Central memory CD4-positive, alpha-beta T cell (primary cell): ENCODE data around the gene ATAD3B.
"Not testable (repeated sequence)": the region's sequence is repeated elsewhere in the genome, so short reads cannot be mapped to it uniquely, and the experiment has no call there.

ENCODE experiments used
- DNase-seq: peaks from one replicate; pipeline ENCODE4 v3.0.0; 2022

ATAD3B gene

DNA sequence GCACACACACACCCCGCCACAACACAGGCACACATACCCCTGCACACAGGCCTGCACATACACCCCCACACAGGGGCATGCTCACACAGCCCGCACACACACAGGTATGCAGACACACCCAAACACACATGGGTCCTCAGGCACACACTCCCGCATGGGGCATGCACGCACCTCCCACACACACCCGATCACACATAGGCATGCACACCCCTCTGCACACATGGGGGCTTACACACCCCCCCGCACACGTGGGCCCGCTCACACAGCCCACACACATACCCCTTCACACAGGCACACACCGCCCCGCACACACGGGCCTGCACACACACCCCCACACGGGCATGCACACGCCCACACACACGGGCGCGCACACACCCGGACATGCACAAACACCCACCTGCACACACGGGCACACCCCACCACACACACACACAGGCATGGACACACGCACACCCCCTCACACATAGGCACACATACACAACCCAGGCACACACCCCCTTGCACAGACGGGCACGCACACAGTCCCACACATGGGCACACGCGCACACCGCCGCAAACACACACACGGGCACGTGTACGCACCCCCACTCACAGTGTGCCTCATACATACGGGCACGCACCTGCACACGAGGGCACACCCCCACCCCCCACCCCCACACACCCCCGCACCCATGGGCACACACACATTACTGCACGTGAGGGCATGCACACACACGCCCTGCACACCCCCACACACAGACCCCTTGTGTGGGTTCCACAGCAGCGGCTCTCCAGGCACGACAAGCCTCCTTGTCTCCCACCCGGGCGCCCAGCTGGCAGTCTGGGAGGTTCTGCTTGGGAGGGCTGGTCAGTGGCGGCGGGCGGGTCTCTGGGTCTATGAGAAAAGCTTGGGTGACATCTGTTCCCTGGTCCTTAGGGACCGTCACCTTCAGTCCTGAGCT lies 8.3 kb downstream of the ATAD3B start:
- no peak for DNase-seq

DNA sequence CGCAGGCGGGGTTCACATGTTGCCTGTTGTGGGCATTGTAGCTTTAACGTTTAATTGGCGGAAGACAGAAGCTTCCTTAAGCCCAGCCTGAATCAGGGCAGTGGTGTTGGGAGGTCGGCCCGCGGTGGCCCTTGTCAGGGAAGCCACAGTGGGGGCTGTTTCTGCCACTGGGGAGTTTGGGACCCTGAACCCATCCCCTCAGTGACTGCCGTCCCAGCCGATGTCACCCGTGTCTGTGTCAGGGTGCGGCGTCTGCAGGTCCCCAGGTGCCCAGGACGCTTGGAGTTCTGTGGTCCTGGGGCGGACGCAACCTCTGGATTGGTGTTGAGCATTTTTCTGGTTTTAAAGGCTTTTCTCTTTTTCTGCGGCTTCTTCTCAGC lies 8.9 kb downstream of the ATAD3B start:
- not testable (repeated sequence) for DNase-seq

DNA sequence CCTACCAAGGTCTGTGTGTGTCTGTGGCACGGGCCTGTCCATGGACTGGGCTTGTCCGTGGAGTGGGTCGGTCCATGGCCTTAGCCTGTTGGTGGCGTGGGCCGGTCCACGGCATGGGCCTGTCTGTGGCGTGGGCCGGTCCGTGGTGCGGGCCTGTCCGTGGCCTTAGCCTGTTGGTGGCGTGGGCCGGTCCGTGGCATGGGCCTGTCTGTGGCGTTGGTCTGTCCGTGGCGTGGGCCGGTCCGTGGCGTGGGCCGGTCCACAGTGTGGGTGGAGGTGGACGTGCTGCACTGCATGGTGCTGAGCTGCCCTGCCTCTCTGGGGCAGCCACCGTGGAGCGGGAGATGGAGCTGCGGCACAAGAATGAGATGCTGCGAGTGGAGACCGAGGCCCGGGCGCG lies 10.2 kb downstream of the ATAD3B start:
- not testable (repeated sequence) for DNase-seq

DNA sequence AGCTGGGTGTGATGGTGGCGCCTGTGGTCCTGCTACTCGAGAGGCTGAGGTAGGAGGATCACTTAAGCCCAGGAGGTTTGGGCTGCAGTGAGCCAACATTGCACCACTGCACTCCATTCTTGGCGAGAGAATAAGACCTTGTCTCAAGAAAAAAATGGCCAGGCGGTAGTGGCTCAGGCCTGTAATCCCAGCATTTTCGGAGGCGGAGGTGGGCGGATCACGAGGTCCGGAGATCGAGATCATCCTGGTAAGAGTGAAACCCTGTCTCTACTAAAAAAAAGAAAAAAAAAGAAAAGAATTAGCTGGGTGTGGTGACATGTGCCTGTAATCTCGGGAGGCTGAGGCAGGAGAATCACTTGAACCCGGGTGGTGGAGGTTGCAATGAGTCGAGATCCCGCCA lies 11.3 kb downstream of the ATAD3B start:
- no peak for DNase-seq

DNA sequence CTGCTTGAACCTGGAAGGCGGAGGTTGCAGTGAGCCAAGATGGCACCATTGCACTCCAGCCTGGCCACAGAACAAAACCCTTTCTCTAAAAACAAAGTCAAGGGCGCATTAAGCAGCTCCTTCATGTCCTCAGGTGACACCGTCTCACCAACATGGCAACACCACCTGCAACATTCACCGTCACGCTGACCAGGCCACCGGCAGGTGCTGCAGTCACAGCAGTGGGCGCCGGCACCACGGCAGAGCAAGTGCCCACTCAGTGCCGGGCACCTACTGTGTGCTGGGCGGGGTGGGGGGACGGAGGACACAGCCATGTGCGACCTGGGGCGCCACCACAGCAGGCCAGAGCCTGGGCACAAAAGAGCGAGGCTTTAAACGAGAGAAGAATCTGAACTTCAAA lies 12.1 kb downstream of the ATAD3B start:
- no peak for DNase-seq

DNA sequence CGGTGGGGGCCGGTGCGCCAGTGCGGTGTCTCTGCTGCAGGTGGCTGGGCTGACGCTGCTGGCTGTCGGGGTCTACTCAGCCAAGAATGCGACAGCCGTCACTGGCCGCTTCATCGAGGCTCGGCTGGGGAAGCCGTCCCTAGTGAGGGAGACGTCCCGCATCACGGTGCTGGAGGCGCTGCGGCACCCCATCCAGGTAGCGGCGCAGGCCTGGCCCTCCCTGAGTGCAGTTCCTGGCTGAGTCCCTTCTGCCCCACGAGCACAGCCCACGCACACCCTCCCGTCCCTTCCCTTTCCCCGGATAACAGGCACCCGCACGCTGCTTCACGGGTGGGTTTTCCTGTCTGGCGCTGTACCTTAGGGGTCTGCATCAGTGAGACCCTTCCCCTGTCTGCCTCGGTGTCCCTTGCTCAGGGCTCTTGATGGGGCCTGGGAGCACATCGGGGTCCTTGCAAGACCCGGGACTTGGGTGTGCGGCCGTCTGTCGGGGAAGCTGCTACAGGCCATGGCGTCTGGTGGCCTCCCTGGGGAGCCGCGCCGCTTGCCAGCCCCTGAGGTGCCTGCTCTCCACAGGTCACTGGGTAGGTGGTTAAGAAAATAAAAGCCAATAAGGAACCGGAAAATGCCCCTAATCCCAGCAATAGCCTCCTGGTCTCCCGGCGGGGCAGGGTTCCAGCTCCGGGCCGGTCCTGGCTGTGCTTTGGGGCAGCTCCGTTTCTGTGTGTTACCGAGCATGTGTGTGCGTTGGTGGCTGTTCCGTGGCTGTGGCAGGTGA lies 13.6 kb downstream of the ATAD3B start:
- DNase-seq, result not testable (repeated sequence)

DNA sequence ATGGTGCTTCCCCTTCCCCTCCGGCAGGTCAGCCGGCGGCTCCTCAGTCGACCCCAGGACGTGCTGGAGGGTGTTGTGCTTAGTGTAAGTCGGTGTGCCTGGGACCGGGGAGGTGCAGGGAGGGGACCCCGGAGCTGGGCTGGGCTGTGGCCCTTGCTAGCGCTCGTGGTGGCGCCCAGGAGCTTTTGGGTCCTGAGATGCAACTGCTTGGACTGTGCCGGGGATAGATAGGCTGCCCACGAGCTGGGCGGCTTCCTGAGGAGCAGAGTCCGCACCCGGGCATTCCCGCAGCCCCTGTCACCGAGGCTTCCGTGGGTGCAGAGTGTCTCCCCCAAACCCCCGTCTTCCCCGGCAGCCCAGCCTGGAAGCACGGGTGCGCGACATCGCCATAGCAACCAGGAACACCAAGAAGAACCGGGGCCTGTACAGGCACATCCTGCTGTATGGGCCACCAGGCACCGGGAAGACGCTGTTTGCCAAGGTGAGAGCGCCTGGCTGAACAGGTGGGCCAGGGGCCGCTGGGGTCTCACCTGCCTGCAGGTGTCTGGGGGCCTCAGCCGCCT lies 14.3 kb downstream of the ATAD3B start:
- not testable (repeated sequence) for DNase-seq

DNA sequence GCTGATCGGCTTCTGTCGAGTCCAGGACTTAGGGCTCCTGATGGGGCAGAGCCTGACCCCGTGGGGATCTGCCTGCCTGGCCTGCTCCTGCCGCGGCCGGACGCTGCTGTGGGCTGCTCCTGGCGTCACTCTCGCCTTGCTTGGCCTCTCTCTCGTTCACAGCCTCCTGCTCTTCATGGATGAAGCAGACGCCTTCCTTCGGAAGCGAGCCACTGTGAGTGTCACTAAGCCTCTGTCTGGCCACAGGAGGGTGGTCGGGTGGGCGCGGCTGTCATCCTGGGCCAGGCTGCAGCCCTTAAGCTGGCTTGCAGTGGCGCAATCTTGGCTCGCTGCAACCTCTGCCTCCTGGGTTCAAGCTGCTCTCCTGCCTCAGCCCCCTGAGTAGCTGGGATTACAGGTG lies 16.1 kb downstream of the ATAD3B start:
- no peak for DNase-seq

DNA sequence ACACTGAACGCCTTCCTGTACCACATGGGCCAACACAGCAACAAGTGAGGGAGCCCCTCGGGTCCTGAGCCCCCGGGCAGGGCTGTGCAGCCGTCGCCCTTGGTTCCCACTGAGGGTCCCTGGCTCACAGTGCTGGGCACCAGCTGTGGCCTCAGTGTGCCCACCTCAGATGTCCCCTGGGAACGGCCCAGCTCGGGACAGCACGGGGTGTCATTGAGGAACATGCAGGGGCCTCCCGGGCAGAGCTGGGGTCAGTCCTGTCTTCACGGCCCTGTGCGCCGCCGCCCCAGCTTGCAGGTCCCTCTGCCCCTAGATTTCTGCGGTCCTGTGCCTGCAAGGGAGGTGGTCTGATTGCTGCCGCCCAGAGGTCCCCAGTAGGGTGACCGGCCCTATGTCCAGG lies 17.7 kb downstream of the ATAD3B start:
- DNase-seq, result no peak

DNA sequence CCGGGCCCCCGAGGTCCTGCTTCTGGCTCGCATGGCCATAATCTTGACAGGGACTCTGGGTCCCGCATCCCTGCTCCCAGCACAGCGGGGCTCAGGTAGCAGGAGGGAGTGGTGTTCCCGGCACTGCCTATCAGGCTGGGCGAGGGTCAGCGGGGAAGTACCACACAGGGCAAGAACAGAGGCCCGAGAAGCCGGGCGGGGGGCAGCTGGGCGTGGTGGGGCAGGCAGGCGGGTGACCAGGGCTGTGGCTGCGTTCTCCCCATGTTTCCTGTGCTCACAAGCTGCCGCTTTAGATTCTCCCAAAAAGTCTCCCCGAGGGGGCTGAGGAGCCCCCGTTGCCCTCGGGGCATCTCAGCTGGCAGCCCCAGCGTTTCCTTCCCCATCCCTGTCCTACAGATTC lies 18.3 kb downstream of the ATAD3B start:
- DNase-seq, result no peak

DNA sequence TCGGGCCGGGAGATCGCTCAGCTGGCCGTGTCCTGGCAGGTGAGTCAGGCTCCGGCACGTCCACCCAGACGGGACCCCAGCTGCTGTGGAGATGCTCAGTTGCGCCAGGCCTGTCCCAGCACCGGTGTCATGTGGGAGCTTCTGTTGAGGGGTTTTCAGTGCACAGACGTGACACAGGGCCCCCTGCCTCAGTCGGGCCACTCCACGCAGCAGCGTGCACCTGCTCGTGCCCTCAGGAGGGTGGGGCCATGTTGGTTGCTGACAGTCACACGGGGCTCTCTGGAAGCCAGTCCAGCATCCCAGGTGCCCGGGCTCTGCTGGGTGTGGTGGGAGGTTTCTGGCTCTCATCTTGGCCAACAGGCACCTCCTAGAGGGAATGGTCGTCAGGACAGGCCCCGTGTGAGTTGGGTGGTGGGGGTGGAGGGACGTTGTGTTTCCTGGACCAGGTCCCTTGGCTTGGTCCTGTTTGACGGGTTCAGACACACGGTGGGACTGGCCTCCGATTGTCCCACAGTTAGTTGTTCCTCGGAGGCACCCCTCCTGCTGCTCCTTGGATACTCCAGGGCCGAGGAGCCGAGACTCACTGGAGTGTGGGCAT lies 19.2 kb downstream of the ATAD3B start:
- DNase-seq, result no peak

DNA sequence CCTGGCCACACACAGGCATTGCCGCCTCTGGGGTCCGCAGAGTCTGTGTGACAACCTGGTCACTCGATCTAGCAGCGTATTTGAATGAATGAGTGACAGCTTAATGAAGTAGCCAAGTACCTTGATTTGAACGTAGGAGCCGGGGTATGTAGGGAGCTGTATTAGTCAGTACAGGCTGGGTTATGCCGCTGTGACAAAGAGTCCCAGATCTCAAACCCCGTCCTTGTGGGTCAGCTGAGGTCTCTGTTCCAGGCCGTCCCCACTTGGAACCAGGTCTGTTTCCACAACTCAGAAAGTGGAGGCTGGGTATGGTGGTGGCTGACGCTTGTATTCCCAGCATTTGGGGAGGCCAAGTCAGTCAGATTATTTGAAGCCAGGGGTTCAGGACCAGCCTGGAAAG lies 20.0 kb downstream of the ATAD3B start:
- no peak for DNase-seq

DNA sequence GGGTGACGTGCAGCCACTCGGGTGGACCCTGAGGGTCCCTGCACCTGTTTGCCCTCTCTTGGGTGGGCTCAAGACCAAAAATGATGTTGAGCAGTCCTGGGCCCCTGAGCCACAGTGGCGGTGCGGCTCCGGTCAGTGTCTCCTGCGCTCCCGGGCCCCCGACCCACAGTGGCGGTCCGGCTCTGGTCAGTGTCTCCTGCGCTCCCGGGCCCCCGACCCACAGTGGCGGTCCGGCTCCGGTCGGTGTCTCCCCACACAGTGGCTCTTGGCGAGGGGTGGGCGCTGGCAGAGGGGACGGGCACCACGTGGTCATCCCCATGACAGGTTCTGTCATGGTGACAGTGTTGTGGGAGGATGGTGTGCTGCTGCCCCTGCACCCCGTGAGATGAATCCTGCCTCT lies 22.7 kb downstream of the ATAD3B start:
- DNase-seq, result not testable (repeated sequence)

DNA sequence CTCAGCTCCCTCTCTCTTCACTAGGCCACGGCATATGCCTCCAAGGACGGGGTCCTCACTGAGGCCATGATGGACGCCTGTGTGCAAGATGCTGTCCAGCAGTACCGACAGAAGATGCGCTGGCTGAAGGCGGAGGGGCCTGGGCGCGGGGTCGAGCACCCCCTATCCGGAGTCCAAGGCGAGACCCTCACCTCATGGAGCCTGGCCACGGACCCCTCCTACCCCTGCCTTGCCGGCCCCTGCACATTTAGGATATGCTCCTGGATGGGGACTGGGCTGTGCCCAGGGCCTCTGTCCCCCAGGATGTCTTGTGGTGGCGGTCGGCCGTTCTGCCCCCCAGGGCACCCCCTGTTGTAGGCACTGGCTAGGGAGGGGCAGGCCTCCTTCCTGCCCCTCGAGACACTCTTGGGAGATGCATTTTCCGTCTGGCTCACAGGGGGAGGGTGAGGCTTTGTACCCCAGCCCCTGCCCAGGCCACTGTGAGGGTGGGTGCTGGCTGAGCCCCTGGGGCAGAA lies 24.0 kb downstream of the ATAD3B start:
- DNase-seq, result not testable (repeated sequence)

DNA sequence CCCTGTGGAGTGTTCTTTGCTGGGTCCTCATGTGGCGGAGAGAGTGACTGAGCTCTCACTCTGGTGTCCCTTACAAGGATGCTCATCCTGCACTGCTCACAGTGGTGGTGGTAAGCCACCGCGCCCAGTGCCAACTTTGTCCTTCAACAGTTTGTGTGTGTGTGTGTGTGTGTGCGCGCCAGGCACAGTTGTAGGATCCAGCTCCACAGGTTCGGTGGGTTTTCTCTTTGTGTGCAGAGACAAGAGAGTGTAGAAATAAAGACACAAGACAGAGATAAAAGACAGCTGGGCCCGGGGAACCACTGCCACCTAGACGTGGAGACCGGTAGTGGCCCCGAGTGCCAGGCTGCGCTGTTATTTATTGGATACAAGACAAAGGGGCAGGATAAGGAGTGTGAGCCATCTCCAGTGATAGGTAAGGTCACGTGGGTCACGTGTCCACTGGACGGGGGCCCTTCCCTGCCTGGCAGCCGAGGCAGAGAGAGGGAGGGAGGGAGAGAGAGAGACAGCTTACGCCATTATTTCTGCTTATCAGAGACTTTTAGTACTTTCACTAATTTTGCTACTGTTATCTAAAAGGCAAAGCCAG lies 33.3 kb downstream of the ATAD3B start:
- DNase-seq, result peak; percentile 67

DNA sequence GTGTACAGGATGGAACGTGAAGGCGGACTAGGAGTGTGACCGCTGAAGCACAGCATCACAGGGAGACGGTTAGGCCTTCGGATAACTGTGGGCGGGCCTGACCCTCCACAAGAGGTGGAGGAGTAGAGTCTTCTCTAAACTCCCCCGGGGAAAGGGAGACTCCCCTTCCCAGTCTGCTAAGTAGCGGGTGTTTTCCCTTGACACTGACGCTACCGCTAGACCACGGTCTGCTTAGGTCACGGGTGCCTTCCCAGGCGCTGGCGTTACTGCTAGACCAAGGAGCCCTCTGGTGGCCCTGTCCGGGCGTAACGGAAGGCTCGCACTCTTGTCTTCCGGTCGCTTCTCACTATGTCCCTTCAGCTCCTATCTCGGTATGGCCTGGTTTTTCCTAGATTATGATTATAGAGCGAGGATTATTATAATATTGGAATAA lies 33.8 kb downstream of the ATAD3B start:
- DNase-seq, result not testable (repeated sequence)

DNA sequence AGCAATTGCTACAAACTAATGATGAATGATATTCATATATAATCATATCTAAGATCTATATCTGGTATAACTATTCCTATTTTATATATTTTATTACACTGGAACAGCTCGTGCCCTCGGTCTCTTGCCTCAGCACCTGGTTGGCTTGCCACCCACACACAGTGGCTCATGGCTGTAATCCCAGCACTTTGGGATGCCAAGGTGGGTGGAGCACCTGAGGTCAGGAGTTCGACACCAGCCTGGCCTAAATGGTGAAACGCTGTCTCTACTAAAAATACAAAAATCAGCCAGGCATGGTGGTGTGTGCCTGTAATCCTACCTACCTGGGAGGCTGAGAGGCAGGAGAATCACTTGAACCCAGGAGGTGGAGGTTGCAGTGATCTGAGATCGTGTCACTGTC lies 34.2 kb downstream of the ATAD3B start:
- DNase-seq, result not testable (repeated sequence)

DNA sequence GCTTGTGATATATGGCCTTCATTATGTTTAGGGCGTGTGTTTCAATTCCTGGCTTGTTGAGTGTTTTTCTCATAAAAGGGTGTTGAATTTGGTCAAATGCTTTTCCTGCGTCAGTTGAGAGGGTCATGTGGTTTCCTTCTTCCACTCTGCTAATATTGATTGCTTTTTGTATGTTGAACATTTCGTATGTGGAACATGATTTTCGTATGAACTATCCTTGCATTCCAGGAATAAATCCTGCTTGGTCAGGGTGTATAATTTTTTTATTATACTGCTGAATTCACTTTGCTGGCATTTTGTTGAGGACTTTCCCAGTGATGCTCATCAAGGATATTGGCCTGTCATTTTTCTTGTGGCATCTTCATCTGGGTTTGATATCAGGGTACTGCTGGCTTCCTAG lies 35.7 kb downstream of the ATAD3B start:
- no peak for DNase-seq

DNA sequence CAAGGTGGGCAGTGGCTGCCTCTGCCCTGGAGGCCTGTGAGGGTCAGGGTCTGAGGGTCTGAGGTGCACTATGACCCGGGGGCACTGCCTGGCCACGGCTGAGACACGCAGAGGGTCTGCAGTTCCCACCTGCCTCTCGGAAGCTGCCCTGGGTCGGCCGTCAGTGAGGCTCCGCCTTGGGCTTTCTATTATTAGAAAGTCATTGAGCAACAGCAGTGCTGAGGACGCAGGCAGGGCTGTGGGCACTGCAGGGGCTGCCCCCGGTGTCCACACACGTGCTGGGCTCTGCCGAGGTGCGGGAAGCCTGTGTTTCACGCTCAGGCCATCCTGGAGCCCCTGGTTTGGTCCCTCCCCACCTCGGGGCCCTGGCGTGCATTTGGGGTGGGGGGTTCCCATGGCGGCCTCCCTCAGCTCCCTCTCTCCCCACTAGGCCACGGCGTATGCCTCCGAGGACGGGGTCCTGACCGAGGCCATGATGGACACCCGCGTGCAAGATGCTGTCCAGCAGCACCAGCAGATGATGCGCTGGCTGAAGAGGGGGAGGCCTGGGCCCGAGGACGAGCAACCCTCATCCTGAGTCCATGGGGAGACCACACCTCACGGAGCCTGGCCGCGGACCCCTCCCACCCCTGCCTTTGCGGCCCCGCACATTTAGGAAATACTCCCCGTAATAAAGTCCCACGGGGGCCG lies 37.4 kb downstream of the ATAD3B start:
- DNase-seq, result not testable (repeated sequence)

DNA sequence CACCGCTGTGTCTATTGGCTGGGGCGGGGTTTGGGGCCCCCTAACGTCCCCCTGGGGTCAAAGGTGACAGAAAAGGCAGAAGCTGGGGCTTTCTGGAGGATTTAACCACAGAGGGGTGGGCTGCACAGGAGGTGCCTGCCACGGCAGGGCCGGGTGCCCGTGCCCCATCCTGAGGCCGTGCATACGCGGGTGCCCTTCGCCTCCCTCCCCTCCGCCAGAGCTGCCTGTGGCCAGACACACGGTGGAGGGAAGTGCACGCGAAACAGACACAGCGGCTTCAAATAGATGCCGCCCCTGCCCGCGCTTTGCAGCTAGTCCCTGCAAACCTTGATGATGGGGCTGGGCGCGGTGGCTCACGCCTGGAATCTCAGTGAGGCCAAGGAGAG lies 37.9 kb downstream of the ATAD3B start:
- not testable (repeated sequence) for DNase-seq

DNA sequence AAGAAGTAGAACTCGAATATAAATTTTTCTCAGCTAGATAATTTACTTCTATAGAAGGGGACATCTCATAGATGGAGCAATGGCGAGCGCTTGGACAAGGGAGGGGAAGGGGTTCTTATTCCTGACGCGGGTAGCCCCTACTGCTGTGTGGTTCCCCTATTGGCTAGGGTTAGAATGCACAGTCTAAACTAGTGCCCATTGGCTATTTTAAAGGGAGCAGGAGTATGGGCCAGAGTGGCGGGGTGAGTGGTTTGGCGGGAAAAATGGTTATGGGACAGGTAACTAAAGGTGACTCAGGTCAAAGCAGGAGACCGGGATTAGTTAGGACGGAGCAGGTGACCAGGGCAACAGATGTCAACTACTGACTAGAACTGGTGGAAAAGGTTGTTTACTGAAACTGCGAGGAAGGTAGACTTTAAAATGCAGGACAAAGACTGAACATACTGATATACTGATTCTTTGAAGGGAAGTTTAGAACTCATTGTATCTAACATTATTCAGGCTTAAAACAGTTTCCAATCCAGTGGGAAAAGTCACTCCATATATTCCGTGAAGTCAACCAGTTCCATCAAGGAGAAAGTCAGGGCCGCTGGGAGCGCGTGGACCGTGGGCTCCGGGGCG lies 39.5 kb downstream of the ATAD3B start:
- no peak for DNase-seq
